Posterior cingulate gyrus (tissue), 11 donors: Measurements from ENCODE around the gene ANKRD10.
A peak's percentile ranks its signal among the peaks of the same experiment; 100 is the strongest.
"Not testable (repeated sequence)": the region's sequence is repeated elsewhere in the genome, so short reads cannot be mapped to it uniquely, and the experiment has no call there.

Experiments used
- DNase-seq, 10 donors: peaks; one replicate each; pipeline versions ENCODE4 v3.0.0 to v3.0.0-alpha.2; 2020 to 2021; ENCODE audit warnings: mixed read lengths in 3 of 10
- intact Hi-C: fragments of 100-400 bp; cut with DNase I; formaldehyde crosslinking; loops from one replicate; pipeline ENCODE4 v1.15.1; 2023

The ANKRD10 gene

DNA sequence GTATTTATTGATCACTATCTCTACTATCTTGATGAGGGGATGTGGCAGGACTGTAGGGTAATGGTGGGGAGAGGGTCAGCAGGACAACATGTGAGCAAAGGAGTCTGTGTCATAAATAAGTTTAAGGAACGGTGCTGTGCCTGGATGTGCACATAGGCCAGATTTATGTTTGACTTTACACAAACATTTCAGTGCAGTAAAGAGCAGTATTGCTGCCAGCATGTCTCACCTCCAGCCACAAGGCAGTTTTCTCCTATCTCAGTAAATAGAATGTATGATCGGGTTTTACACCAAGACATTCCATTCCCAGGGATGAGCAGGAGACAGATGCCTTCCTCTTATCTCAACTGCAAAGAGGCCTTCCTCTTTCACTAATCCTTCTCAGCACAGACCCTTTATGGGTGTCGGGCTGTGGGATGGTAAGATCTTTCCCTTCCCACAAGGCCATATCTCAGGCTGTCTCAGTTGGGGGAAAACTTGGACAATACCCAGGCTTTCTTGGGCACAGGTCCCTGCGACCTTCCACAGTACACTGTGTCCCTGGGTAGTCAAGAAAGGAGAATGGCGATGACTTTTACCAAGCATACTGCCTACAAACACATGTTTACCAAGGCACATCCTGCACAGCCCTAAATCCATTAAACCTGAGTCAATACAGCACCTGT lies 77.3 kb downstream of the ANKRD10 start:
- DNase-seq, intact Hi-C loops: not testable (repeated sequence)

DNA sequence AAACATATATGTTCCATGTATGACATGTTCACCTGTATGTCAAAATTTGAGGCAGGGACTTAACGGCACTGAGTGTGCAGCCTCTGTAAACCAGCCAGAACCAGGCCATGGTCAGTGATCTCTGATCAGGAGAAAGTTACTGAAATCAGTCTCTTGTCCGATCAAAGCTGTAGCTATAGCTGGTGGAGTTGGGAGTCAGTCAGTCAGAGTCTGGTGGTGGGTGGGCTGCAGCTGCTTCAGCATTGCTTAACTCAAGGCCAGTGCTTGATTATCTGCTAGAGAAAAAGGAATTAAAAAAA lies 78.3 kb downstream of the ANKRD10 start:
- DNase-seq, result no peak
- intact Hi-C loops, result no loop called here

GRCh38 chr13:110835721-110836604 lies 78.9 kb downstream of the ANKRD10 start:
- intact Hi-C loops, result no loop called here
- no peak for DNase-seq

DNA sequence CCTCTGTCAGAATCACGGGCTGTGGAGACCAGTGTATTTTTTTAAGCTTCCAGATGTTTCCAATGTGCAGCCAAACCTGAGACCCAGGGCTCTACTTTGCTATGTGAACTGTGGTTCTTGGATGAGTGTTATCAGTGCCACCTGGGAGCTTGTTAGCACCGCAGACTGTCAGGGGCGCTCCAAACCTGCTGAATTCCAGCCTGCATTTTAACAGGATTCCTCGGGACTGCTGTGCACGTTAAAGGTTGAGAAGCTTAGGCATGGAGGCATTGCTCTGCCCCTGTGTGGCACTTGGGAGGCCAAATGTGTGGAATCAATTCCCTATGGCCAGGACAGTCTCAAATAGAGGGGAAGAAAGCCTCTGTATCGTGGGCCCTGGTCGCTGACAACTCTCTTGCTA lies 80.3 kb downstream of the ANKRD10 start:
- intact Hi-C loops, result no loop called here

GRCh38 chr13:110832531-110832930 lies 82.3 kb downstream of the ANKRD10 start:
- intact Hi-C loops, result no loop called here
- peak in 1 of 10 donors; percentile 25 for DNase-seq

More for the DNA sequence above, 80.3 kb downstream of the ANKRD10 start:
- peak in 1 of 10 donors; percentile 26 for DNase-seq

- intact Hi-C loops, result no loop called here
- DNase-seq, result peak in 1 of 10 donors; percentile 33
Observed at GRCh38 chr13:110832205-110832479, 82.7 kb downstream of the ANKRD10 start.

- intact Hi-C loops, result no loop called here
- DNase-seq, result peak in 1 of 10 donors; percentile 52
Observed at GRCh38 chr13:110831437-110832204, 83.2 kb downstream of the ANKRD10 start.

GRCh38 chr13:110830800-110831371 lies 84.0 kb downstream of the ANKRD10 start:
- intact Hi-C loops, result no loop called here
- DNase-seq, result peak in 1 of 10 donors; percentile 50

- intact Hi-C loops, result no loop called here
- no peak for DNase-seq
Observed at GRCh38 chr13:110830331-110830730, 84.5 kb downstream of the ANKRD10 start.

- DNase-seq, result peak in 1 of 10 donors; percentile 21
- intact Hi-C loops, result no loop called here
Observed at GRCh38 chr13:110829486-110829885, 85.4 kb downstream of the ANKRD10 start.

- intact Hi-C loops, result no loop called here
- DNase-seq, result no peak
Observed at GRCh38 chr13:110828705-110829104, 86.2 kb downstream of the ANKRD10 start.
